HG03280 (cell line): ENCODE results near the gene GOT2.
"Not testable (repeated sequence)": the region's sequence is repeated elsewhere in the genome, so short reads cannot be mapped to it uniquely, and the experiment has no call there.

Source experiments
- ATAC-seq: cut with Tn5 transposase; IDR thresholded peaks from one replicate; pipeline ENCODE4 v1.9.1; 2021; ENCODE audit warnings: mild to moderate bottlenecking, moderate library complexity; ENCODE audit not compliant: unreplicated experiment

The GOT2 gene

DNA sequence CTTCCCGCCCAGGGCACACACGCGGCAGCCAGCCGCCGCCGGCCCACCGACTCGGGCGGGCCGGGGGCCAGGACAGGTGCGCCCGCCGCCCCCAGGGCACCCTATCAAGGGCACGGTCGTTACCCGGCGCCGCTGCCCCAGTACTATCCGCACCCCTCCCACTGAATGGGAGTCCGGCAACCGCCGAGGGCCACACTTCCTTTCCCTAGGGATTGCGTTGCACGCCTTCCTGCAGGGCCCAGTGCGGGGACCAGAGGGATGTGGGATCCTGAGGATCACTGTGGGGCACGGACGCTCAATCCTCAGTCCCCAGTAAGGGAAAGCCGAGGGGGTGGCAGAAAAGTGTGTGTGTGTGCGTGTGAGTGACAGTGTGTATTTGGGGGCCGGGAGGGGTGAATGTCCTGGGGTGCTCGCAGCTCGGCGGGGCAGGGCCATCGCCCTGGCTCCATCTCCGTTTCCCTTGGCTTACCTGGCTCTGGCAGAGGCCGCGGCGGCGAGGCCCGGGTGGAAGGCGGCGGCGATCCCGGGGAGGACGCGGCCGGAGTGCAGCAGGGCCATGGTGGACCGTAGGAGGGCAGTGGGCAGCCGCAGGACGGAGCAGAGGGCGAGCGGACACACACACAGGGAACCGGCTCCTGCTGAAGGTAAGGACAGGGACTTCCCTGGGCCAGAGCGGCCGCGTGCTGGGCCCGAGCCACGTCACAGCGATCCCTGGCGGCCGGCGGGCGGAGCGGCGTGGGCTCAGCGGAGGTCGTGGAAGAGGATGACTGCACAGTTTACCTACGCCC, at the start of gene GOT2:
TSS of gene GOT2 (minus strand) at position 646 of the 788 bp plus-strand sequence. CDS start at position 558, 88 bp downstream.
- ATAC-seq: peak; percentile 93

DNA sequence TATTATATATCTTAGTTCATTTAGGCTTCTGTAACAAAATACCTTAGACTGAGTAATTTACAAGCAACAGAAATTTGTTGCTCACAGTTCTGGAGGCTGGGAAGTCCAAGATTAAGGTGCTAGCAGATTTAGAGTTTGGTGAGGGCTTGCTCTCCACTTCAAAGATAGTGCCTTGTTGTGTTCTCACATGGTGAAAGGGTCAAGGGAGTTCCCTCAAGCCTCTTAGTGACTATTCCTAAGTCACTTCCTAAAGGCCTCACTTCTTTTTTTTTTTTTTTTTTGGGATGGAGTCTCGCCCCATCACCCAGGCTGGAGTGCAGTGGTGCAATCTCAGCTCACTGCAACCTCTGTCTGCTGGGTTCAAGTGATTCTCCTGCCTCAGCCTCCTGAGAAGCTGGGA, 45.2 kb upstream of the GOT2 start:
- not testable (repeated sequence) for ATAC-seq

DNA sequence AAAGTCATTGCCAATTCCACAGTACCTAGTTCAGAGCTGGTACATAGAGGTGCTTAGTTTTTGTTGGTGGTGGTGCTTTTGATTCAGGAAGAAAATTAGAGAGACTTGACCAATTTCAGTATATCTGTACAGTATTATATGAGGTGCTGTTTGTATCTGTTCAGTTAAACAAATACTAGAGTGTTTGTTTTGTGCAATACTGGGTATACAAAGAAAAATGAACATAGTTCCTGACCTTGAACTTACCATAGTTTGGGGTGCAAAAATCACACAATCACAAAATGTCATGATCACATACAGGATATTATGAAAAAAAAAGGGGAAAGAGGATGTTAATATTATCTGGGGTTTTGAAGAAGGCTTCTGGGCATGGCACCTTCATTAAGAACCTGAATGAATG, 39.8 kb upstream of the GOT2 start:
- no peak for ATAC-seq

DNA sequence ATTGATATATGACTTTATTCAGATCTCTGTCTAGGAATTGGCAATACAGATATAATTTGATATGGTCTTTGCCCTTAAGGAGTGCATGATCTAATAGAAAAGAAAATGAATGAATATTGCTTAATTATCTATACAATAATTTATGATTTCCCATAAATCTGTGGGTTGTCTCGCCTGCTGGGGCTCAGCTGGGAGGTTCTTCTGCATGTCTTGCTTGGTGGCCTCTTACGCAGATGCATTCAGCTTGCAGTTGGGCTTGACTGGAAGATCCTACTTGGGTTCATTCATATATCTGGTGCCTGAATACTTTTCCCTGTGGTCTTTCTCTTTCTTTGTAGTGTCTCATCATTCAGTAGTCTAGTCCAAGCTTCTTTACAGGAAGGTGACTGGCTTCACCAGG, 34.0 kb upstream of the GOT2 start:
- no peak for ATAC-seq

DNA sequence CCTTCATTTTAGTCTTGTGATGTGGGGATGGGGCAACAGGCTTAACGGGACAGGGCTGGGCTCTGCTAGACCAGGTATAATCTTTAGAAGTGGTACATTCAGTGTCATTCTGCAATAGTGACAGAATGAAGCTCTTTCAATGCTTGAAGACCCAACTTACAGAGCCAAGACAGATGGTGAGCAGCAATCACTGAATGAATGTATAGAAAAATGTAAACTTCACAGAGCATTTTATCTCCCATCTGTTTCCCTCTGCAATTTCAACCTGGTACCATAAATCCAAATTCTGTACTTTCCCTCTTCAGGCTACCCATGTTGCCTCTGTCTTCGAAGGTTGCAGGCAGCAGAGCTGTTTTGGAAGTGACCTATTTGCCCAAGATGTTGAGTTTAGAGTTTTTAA, 33.5 kb upstream of the GOT2 start:
- ATAC-seq: no peak

DNA sequence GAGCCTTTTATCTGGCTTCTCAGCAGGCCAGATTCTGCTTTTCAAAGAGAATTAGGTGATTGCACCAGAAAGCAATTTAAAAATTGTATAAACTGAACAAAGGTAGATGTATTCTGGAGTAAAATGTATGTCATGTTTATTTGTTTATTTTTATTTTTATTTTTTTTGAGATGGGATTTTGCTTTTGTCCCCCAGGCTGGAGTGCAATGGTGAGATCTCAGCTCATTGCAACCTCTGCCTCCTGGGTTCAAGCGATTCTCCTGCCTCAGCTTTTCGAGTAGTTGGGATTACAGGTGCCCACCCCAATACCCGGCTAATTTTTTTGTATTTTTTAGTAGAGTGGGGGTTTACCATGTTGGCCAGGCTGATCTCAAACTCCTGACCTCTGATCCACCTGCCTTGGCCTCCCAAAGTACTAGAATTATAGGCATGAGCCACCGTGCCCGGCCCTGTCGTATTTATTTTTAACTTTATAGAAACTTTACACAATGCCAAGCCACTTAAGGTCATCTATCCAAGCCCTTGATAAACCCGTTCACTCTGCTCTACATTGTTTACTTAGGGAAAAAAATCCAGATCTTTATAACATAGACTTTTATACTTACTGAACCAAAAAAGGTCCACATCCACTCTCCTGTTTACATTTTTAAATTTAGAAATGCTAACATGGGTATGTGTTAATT, 22.7 kb upstream of the GOT2 start:
- no peak for ATAC-seq

DNA sequence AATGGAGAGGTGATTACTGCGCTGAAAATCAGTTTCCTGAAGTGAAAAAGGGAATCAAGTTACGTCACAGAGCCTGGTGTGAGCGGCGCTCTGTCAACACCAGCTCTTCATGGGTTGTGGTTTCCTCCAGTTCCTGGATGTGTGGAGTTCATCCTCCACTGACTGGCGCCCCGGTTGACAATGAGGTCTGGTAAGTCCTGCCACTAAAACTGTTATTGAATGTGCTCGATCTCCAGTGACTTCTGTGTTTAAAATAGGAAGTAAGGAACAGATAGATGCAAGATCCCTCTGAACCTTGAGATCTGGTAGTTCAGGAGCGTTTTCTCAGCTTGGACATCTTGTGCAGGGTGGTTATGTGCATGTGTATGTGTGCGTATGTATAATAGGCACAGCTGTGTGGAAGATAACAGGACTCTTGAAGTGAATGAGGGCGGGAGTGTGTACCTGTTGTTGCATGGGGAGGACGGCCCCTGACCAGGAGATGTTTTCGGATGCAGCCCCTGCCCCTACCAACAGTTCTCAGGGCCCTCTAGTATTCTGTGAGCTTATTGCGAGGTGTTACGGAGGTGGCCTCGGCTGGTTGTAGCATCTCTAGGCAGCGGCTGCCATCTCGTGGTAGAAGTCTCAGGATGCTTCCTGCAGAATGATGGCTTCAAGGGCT, 22.0 kb upstream of the GOT2 start:
- ATAC-seq: peak; percentile 97

DNA sequence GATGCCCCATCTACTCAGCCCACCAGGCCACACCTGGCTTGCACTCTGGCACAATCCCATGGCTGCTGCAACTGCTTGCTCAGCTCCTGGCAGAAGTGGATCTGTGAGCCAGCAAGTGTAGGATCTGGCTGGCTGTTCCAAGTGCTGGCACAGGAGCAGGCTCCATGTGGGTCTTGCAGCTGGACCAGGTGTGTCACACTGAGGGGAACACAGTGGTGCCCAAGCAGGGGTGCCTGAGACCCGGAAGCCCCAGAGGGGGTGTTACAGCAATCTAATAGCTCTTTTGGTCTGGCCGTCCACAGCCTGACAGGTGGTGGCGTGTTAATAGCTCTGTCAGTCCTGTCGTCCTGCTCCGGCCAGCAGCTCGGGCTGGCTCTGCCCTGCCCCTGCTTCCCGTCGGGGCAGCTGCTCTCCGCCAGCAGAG, 19.6 kb upstream of the GOT2 start:
- no peak for ATAC-seq

DNA sequence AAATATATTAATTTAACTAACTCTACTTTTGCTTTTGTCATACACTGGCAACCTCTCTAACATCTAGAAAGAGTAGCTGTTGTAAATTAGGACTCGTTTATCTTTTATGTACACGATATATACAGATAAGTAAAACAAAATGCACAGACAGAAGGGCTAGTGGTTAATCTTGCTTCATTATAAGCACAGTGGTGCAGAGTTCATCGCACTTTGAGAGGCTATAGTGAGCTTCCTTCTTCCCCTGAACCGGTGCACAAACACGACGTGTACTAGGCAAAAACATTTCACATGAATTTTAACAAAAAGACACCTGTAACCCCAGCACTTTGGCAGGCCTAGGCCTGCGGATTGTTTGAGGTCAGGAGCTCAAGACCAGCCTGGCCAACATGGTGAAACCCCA, 10.4 kb upstream of the GOT2 start:
- ATAC-seq: no peak

DNA sequence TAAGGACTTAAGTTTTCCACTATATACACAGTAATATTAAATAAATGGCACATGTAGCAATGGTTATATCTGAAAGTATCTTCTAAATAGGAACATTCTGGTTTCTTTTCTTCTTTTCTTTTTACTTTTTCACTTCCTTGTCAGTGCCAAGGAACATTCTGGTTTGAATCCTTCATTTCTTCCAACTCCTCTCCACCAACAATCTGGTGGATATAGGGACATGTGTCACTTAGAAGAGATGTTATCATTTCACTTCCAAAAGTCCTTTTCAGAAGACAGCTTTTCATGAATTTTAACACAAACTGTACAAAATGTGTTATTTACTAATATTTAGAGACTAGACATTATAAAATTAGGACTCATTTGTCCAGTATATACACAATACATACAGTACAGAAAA, 7.9 kb upstream of the GOT2 start:
- ATAC-seq: no peak

DNA sequence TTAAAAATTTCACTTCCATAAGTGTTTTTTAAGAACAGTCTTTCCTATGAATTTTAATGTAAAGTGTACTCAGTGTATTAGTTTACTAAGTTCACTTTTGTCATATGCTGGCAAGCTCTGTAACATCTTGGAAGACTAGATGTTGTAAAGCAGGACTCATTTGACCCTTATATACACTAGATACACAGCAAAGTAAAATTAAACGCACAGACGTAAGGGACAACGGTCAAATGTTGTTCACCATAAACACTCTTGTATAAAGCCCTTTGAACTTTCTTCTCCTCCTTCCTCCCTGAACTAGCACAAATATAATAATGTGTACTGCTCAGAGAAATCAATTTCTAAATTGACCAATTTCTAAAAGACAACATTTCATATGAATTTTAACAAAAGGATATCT, 7.0 kb upstream of the GOT2 start:
- ATAC-seq: no peak

DNA sequence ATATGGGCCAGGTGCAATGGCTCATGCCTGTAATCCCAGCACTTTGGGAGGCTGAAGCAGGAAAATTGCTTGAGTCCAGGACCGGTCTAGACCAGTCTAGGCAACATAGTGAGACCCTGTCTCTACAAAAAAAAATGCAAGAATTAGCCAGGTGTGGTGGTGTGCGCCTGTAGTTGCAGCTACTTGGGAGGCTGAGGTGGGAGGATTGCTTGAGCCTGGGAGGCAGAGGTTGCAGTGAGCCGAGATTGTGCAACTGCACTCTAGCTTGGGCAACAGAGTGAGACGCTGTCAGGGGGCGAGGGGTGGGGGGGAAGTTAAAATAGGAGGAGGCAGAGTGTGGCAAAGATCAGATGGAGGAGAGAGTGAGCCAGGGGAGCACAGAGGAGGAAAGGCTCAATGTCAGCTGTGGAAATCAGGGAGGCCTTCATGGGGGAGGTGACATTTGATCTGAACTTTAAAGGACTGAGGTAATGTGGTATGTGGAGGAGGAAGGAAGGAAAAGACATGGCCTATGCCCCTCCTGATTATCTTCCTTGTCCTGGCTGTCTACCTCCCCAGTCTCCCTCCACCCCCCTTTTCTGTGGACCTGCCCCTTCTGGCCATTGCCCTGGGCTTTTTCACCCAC, 4.7 kb upstream of the GOT2 start:
- ATAC-seq: no peak

DNA sequence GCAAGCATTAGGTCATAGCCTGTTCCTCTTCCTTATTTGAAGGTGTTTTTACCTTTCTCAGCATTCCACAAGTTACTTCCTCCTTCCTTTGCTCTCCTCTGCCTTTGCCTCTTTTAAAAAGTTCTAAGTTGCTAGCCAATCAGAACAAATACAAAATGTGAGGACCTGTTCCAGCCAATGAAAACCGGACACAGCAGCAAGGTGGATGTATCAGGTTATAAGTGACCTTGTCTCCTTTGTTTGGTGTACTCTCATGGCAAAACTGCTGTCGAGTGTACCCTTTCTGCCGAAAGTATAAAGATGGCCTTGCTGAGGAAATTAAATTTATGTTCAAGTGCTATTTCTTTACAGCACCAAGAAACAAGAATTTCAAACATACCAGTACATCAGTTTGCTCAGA, 2.2 kb upstream of the GOT2 start:
- ATAC-seq: not testable (repeated sequence)

DNA sequence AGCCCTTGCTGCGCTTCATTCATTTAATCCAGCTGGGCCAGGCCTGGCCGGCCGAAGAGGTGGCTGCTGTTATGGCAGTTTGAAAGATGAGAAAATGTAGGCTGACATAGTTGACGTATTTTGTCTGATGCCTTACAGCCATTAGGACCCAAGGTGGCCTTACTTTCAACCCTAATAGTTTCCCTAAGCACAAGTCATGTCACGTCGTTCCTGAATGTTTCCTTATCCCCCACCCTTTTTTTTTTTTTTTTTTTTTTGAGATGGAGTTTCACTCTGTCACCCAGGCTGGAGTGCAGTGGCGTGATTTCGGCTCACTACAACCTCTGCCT, 307 bp upstream of the GOT2 start:
- no peak for ATAC-seq

DNA sequence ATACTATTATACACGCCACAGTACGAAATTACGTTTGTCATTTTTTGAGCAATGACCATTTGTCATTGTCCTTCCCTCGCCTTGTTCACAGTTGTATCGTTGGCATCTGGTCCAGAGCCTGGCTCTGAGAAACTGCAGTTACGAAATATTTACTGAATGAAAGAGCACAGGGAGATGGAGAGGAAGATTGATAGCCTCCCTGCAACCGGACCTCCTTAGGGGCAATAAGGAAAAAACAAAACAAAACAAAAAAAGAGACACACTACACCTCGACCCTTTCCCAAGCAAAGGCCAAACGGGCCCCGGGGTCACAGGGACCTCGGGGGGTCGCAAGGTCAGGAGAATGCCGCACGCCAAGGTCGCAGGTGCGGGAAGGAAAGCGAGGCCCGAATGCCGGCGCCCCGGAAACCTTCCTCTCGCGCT, 857 bp downstream of the GOT2 start:
- no peak for ATAC-seq

DNA sequence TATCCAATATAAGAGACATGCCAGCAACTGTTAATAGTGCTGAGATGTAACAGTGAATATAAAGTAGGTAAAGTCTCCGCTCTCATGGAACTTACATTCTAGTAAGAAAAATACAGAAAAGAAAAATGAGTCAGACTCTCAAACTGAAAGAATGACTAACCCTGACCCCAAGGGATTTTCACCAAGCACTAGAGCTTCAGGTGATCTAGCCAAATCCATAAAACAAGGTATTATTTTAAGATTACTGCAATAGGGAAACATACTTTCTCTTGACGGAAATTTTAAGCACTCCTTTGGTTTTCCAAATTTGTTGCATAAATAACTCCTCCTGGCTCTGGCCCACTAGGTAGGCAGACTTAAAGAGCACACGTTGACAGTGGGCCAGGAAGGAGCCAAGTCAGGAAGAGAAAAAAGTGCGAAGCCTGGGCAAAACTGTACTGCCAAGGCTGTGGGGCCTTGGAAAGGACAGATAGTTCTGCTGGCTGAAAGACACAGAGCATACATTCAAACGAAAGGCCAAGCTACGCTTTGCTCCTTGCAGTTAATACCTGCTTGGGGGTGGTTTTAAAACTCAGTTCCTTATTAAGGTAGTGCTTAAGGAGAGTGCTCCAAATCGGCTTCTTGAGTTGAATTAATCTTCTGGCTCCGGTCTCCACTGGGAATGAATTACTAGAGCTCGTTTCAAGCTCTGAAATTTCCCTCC, 1.4 kb downstream of the GOT2 start:
- ATAC-seq: peak; percentile 31

DNA sequence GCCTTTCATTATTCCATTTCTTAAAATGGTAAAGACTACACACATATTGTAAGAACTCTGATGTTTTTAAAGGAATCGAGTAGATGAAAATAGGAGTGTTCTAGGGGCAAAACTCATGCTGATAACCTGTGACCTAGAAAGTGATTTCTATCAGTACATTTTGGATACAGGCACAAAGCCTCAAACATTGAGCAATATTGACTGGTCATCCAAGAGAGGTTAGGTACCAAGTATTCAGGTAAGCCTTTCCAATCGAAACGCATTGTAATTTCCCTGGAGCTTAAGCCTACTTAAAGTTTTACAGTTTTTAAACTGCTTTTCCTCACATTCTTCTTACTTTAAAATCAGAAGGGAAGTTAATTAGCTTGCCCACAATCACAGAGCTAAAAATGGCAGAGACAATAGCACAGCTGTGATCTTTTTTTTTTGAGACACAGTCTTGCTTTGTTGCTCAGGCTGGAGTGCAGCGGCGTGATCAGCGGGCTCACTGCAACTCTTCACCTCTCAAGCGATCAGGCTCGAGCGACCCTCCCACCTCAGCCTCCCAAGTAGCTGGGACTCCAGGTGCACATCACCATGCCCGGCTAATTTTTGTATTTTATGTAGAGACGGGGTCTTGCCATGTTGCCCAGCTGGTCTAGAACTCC, 3.3 kb downstream of the GOT2 start:
- ATAC-seq: no peak

DNA sequence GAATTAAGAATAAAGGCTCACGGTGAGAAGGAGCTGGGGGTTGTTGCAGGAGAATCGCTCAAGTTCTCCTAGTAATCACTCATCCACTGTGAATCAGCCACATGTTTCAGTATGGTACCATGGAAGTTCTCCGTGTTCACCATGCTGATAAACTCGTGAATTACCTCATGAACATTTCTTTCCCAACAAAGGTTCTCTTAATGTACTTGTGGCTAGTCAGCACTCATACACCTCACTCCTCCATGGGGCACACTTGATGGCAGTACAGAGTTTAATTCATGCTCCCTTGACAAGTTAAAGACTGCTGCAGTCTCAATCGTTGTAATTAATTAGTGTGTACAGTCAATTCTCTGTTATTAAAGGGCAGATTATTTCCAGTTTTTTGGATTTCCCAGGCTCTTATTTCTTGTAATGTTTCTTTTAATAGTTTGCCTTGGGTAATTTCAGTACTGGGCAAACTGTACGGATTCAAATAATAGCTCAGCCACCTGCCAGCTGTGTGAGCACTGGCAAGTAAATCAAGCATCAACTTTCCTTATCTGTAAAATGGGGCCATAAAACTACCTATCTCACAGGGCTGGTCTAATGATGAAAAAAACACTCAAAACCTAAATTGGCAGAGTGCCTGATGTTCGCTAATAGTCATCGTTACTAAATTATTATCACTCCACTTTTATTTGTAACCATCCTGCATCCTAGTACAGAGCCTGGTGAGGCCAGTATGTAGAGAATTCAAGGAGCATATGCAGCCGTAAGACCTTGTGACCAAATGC, 6.1 kb downstream of the GOT2 start:
- ATAC-seq: no peak

DNA sequence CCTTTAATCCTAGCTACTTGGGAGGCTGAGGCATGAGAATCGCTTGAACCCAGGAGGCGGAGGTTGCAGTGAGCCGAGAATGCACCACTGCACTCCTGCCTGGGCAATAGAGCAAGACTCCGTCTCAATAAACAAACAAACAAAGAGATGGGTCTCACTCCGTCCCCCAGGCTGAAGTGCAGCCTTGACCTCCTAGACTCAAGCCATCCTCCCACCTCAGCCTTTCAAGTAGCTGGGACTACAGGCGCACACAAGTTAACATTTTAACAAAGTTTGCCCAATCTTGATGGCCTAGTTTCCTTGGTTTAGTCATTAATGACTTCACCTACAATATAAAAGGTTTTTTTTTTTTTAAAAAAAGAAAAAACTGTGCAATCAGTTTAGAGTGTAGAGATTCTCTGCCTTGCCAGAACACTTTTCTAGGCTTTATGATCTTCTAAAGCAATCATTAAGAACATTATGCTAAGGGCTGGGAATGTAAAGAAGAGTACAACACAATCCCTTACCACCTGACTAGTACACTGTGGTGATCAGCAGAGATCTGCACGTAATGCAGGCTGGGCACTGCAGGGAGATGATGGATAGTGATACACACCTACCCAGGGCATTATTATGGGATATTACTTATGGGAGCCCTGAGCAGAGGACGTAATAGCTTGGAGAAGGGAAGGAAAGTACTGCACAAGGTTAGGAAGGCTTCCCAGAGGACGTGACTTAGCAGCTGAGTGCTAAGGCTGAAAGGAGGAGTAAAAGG, 6.9 kb downstream of the GOT2 start:
- no peak for ATAC-seq
